ENCODE data around the gene KCNC3. TPM values are rescaled to one million over a fixed set of nuclear protein-coding genes. Genes with fewer than 3 reads are reported as not detected.

The KCNC3 gene
- total RNA-seq, 2 experiments from 2014 or later, result 5.4 to 6.2 TPM

DNA sequence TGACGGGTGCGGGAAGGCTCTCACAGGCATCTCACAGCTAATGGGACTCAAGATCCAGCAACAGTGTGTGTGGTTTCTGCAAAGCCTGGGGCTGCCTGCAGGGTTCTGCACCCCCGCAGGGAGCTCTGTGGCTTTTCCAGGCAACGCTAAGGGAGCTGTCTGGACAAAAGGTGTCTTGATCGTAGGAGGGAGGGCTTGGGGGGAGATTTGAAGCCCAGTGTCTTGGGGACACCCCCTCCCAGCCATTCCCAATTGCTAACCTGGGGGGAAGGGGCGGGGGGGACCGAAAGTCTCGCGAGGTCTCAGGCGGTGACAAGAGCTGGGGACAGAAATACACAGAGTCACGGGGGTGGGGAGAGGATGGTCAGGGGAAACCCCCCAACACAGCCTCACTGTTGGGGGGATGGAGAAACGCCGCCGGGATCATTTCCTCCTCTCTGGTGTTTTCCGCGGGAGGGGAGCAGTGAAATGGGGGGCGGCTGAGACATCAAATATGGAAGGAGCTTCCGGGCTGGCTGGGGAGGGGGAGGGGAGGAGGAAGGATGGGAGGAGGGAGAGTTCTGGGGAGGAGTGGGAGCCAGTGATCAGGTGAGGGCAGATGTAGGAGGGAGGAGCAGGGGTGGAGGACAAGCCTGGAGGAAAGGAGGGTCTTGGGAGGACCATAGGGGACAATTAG lies 13.3 kb downstream of the KCNC3 start:
- Mint-ChIP-seq H3K4me1 (ENCODE audit: low read depth) (peaks cover 17% of the 10 kb centered on the region), H3K27me3 (peaks cover 40% of the 10 kb centered on the region), H3K36me3 (peaks cover 2% of the 10 kb centered on the region), H3K27ac (no peak overlapping the region), H3K4me3 (peak overlapping the region; percentile 32), H3K9me3 (no peaks in the 10 kb centered on the region)
- POLR2A ChIA-PET, result interaction anchor here (1.5 kb wide), 1 partner anchor 15 kb away, joined by 3 read pairs; no protein-coding TSS in a partner anchor
- CTCF ChIA-PET, result interaction anchor here (0.7 to 0.8 kb wide), 2 partner anchors 12 to 13 kb away, joined by 3 to 4 read pairs; no protein-coding TSS in a partner anchor
- peak; percentile 64 for DNase-seq
- intact Hi-C loops (cut with micrococcal nuclease), result no loop called here

DNA sequence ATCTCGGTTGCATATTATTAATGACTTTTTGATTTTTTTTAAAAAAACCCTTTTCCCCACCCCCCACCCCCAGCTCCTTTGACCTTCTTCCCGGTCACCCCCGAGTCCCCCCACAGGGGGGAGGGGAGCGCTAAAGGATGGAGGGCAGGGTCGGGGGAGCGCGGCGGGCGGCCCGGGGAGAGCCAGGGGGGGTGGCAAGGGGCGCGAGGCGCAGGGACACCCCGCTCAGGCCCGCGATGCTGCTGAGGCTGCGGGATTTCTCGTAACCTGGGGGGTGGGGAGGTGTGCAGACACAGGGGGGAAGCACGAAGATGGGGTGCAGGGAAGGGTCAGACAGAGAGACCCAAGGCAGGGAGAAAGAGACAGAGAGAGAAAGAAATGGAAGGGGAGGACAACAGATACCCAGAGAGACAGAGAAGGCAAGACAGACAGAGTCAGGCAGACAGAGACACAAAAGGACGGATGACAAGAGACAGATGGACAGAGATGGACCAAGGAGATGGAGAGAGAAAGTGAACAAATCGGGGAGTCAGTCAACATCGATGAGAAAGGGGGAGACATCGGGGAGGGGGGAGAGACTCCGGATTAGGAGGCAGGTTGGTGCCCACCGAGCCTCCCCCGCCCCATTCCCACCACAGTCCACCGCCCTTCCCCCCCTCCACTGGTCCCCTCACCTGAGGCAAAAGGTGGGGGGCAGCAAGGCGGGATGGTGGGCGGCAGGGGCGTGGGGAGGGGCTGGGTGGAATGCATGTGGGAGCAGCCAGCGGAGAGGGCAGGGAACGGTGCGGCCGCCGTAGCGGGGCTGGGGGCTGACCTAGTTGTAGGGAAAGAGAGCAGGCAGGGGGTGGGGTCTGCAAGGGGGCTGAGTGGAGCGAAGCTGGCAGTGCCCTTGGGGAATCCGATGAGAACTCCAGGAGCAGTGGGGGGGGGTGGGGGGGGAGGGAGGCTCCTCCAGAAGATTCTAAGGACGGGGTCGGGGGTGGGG lies 14.2 kb downstream of the KCNC3 start:
- Mint-ChIP-seq H3K4me3 (no peak overlapping the region), H3K9me3 (no peaks in the 10 kb centered on the region), H3K27me3 (peaks cover 49% of the 10 kb centered on the region), H3K4me1 (ENCODE audit: low read depth) (peaks cover 17% of the 10 kb centered on the region), H3K36me3 (no peaks in the 10 kb centered on the region), H3K27ac (no peak overlapping the region)
- DNase-seq, result no peak
- intact Hi-C loops (cut with micrococcal nuclease), result no loop called here
- CTCF ChIA-PET, result interaction anchor here (0.7 kb wide), 1 partner anchor 12 kb away, joined by 4 read pairs; no protein-coding TSS in a partner anchor
- POLR2A ChIA-PET, result interaction anchor here (1.5 kb wide), 1 partner anchor 14 kb away, joined by 3 read pairs; no protein-coding TSS in a partner anchor

DNA sequence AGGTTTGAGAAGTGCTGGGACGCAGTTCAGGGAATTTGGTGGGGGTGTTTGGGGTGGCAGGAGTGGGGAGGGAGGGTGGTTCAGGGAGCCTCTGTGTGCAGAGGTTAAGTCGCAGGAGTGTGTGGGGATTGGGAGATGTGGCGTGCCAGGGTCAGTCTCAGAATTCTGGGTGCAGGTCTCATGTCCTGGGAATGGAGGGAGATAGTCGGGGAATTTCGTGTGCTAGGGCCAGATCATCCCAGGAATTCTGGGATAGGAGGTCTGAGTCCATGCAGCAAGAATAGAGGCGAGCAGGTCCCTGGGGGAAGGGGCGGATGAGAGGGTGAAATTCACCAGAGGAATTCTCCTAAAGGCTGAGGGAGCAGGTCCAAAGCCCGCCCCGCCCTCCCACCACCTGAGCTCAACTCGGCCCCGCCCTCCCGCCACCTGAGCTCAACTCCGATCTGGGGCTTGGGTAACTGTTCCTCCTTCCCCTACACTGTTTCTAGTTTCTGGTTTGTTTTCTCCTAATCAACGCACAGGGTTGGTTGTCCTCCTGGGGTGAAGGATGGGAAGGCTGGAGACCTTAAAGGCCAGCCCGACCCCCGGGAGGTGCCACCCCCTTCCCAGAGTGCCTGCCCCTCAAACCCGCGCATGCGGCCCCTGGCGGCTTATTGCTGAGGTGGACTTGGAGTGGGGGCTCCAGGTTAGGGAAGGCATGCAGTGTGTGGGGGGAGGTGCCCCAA lies 15.2 kb downstream of the KCNC3 start:
- H3K4me1 Mint-ChIP-seq (ENCODE audit: low read depth), result peaks cover 17% of the 10 kb centered on the region
- intact Hi-C loops (cut with micrococcal nuclease), result no loop called here
- no peaks in the 10 kb centered on the region for H3K36me3 Mint-ChIP-seq
- CTCF ChIA-PET, result no interaction called here
- no peak overlapping the region for H3K27ac Mint-ChIP-seq
- H3K4me3 Mint-ChIP-seq, result no peak overlapping the region
- DNase-seq, result no peak
- H3K9me3 Mint-ChIP-seq, result no peaks in the 10 kb centered on the region
- H3K27me3 Mint-ChIP-seq, result peaks cover 54% of the 10 kb centered on the region
- POLR2A ChIA-PET, result no interaction called here

- Mint-ChIP-seq H3K9me3 (no peaks in the 10 kb centered on the region), H3K4me3 (no peak overlapping the region), H3K27ac (no peak overlapping the region), H3K4me1 (ENCODE audit: low read depth) (peaks cover 17% of the 10 kb centered on the region), H3K27me3 (peaks cover 57% of the 10 kb centered on the region), H3K36me3 (no peaks in the 10 kb centered on the region)
- intact Hi-C loops (cut with micrococcal nuclease), result no loop called here
- DNase-seq, result no peak
- ChIA-PET POLR2A (no interaction called here), CTCF (no interaction called here)
These were observed 16.0 kb downstream of the KCNC3 start for GRCh38 chr19:50312967-50313811.

- ChIA-PET CTCF (no interaction called here), POLR2A (no interaction called here)
- H3K9me3 Mint-ChIP-seq, result no peaks in the 10 kb centered on the region
- intact Hi-C loops (cut with micrococcal nuclease), result no loop called here
- H3K36me3 Mint-ChIP-seq, result no peaks in the 10 kb centered on the region
- H3K27ac Mint-ChIP-seq, result no peak overlapping the region
- H3K27me3 Mint-ChIP-seq, result peaks cover 60% of the 10 kb centered on the region
- peak; percentile 14 for DNase-seq
- peaks cover 17% of the 10 kb centered on the region for H3K4me1 Mint-ChIP-seq (ENCODE audit: low read depth)
- H3K4me3 Mint-ChIP-seq, result no peak overlapping the region
These were observed 17.2 kb downstream of the KCNC3 start for GRCh38 chr19:50311723-50312635.

DNA sequence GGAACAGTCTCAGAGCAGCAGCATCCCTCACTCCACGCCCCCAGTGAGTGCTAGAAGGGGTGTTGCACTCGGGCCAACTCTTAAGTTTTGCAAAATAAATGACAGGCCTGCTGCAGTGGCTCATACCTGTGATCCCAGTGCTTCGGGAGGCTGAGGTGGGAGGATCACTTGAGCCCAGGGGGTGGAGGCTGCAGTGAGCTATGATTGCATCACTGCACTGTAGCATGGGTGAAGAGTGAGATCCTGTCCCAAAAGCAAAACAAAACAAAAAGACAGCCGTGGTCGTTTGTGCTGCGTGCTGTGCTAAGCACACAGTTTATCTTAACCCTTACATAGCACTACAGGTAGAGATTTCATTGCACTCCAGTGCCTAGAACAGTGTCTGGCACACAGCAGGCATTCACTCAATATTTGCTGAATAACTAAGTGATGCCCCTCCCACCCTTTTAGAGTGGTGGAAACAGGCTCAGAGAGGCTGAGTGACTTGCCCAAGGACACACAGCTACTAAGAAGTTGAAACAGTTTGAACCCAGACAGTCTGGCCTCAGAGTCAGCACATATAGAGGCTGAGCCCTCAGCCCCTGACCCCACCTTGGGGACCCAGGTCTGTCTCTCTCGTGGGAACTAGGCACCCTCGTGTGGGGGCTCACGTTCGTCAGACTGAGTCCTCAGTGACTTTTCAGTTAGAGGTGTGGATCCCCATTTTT lies 18.3 kb downstream of the KCNC3 start:
- ChIA-PET POLR2A (no interaction called here), CTCF (no interaction called here)
- H3K9me3 Mint-ChIP-seq, result no peaks in the 10 kb centered on the region
- H3K4me3 Mint-ChIP-seq, result no peak overlapping the region
- H3K27me3 Mint-ChIP-seq, result peaks cover 55% of the 10 kb centered on the region
- intact Hi-C loops (cut with micrococcal nuclease), result no loop called here
- no peak overlapping the region for H3K27ac Mint-ChIP-seq
- no peaks in the 10 kb centered on the region for H3K36me3 Mint-ChIP-seq
- peaks cover 13% of the 10 kb centered on the region for H3K4me1 Mint-ChIP-seq (ENCODE audit: low read depth)
- no peak for DNase-seq

DNA sequence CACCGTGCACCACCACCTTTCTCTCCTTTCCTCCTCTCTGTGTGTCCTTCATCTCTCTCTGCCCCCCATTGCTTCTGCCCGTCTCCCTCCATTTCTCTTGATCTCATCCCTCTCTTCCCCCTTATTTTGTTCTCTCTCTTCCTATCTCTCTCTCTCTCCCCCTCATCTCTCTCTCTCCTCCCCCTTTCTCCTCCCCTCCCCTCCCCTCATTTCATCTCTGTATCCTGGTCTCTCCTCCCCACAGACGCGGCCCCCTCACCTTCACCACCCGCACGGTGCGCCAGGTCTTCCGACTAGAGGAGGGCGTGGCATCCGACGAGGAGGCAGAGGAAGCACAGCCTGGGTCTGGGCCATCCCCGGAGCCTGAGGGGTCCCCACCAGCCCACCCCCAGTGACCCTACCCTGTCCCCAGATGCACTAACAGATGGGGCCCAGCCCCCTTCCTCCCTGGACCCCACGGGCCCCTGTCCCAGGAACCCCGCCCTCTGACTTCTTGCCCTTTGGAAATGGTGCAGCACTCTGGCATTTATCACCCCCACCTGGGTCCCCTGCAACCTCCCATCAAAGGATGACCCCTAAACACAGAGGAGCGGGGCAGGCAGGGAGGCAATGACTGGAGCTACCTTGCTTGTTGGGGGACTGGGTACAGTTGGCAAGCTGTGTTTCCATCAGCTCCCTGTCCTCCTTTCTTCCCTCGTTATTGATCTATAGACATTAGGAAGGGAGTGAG lies 19.6 kb downstream of the KCNC3 start:
- H3K4me1 Mint-ChIP-seq (ENCODE audit: low read depth), result peaks cover 6% of the 10 kb centered on the region
- intact Hi-C loops (cut with micrococcal nuclease), result no loop called here
- no peak overlapping the region for H3K4me3 Mint-ChIP-seq
- no peaks in the 10 kb centered on the region for H3K36me3 Mint-ChIP-seq
- peaks cover 56% of the 10 kb centered on the region for H3K27me3 Mint-ChIP-seq
- no peaks in the 10 kb centered on the region for H3K9me3 Mint-ChIP-seq
- H3K27ac Mint-ChIP-seq, result no peak overlapping the region
- no peak for DNase-seq
- POLR2A ChIA-PET, result no interaction called here
- CTCF ChIA-PET, result interaction anchor here (0.7 kb wide), 1 partner anchor 11 kb away, joined by 3 read pairs; no protein-coding TSS in a partner anchor

DNA sequence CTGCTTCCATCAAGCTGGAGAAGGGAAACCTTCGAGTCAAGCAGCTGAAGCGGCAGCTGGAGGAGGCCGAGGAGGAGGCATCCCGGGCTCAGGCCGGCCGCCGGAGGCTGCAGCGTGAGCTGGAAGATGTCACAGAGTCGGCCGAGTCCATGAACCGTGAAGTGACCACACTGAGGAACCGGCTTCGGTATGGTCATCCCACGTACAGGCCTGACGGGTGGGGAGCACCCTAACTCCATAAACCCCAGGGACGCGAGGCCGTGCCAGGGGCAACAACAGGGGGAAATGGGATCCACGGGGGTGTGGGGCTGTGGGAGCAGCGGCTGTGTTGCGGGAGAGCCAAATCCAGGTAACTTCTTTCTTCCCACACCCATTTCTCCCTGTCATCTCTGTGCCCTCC lies 20.2 kb downstream of the KCNC3 start:
- no peaks in the 10 kb centered on the region for H3K36me3 Mint-ChIP-seq
- H3K27ac Mint-ChIP-seq, result no peak overlapping the region
- no peak for DNase-seq
- ChIA-PET POLR2A (no interaction called here), CTCF (no interaction called here)
- no peak overlapping the region for H3K4me3 Mint-ChIP-seq
- intact Hi-C loops (cut with micrococcal nuclease), result no loop called here
- peaks cover 2% of the 10 kb centered on the region for H3K4me1 Mint-ChIP-seq (ENCODE audit: low read depth)
- no peaks in the 10 kb centered on the region for H3K9me3 Mint-ChIP-seq
- peaks cover 53% of the 10 kb centered on the region for H3K27me3 Mint-ChIP-seq

DNA sequence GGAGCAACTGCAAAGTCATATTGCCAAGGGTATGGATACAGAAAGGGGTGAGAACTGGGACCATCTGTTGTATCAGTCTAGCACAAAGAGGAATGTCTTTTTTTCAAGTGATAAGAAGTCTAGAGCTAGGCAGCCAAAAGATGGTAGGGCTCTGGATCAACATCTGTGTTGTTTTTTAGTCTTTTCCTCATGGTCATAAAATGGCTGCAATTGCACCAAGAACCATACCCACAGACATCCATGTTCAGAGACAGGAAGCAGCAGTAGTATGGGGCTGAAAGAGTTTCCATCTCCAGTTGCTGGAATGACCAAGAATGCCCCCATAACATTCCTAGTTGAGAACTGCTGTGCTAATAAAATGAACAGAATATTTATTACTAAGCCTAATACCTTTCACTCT lies 25.6 kb downstream of the KCNC3 start:
- H3K27me3 Mint-ChIP-seq, result peaks cover 29% of the 10 kb centered on the region
- intact Hi-C loops (cut with micrococcal nuclease), result no loop called here

GRCh38 chr19:50301607-50301971 lies 27.6 kb downstream of the KCNC3 start:
- H3K9me3 Mint-ChIP-seq, result peaks cover 5% of the 10 kb centered on the region
- peaks cover 16% of the 10 kb centered on the region for H3K4me1 Mint-ChIP-seq (ENCODE audit: low read depth)
- no peaks in the 10 kb centered on the region for H3K36me3 Mint-ChIP-seq
- peak; percentile 24 for DNase-seq
- H3K27ac Mint-ChIP-seq, result no peak overlapping the region
- CTCF ChIA-PET, result interaction anchor here (0.8 to 1.6 kb wide), 7 partner anchors 11 to 254 kb away, joined by 3 to 11 read pairs (median 3); partner anchors contain the start of gene KCNC3
- no peak overlapping the region for H3K4me3 Mint-ChIP-seq
- POLR2A ChIA-PET, result interaction anchor here (0.8 kb wide), 1 partner anchor 14 kb away, joined by 3 read pairs; no protein-coding TSS in a partner anchor
- H3K27me3 Mint-ChIP-seq, result peaks cover 20% of the 10 kb centered on the region
- intact Hi-C loops (cut with micrococcal nuclease), result loop anchor here (1.0 kb wide), 1 partner anchor 28 kb away; the partner anchor contains the start of gene KCNC3

More for the DNA sequence above, 25.6 kb downstream of the KCNC3 start:
- ChIA-PET CTCF (interaction anchor here (1.4 kb wide), 1 partner anchor 12 kb away, joined by 4 read pairs; no protein-coding TSS in a partner anchor), POLR2A (no interaction called here)
- H3K27ac Mint-ChIP-seq, result no peak overlapping the region
- no peak for DNase-seq
- H3K4me3 Mint-ChIP-seq, result no peak overlapping the region
- H3K36me3 Mint-ChIP-seq, result no peaks in the 10 kb centered on the region
- peaks cover 16% of the 10 kb centered on the region for H3K4me1 Mint-ChIP-seq (ENCODE audit: low read depth)
- peaks cover 5% of the 10 kb centered on the region for H3K9me3 Mint-ChIP-seq

Data from activated CD4-positive, alpha-beta memory T cell treated with anti-CD3 and anti-CD28 coated beads for 36 hours (primary cell).